NB4 (cell line): Measurements from ENCODE around the gene MPRIP.

Experiments used
- POLR2A ChIP-seq: IDR thresholded peaks from 2 replicates; pipeline ENCODE4 v1.6.1; 2011; ENCODE audit warnings: mild to moderate bottlenecking; ENCODE audit not compliant: insufficient read length; ENCODE audit errors: extremely low read depth
- TF ChIP-seq, protein P1 (sequence below): IDR thresholded peaks from one replicate; pipeline ENCODE4 v1.5.1; 2012; ENCODE audit warnings: low read depth, low read length
- TF ChIP-seq, protein P2 (sequence below): IDR thresholded peaks from 2 replicates; pipeline ENCODE4 v1.6.1; 2011; ENCODE audit warnings: low read depth, low read length

DNA sequence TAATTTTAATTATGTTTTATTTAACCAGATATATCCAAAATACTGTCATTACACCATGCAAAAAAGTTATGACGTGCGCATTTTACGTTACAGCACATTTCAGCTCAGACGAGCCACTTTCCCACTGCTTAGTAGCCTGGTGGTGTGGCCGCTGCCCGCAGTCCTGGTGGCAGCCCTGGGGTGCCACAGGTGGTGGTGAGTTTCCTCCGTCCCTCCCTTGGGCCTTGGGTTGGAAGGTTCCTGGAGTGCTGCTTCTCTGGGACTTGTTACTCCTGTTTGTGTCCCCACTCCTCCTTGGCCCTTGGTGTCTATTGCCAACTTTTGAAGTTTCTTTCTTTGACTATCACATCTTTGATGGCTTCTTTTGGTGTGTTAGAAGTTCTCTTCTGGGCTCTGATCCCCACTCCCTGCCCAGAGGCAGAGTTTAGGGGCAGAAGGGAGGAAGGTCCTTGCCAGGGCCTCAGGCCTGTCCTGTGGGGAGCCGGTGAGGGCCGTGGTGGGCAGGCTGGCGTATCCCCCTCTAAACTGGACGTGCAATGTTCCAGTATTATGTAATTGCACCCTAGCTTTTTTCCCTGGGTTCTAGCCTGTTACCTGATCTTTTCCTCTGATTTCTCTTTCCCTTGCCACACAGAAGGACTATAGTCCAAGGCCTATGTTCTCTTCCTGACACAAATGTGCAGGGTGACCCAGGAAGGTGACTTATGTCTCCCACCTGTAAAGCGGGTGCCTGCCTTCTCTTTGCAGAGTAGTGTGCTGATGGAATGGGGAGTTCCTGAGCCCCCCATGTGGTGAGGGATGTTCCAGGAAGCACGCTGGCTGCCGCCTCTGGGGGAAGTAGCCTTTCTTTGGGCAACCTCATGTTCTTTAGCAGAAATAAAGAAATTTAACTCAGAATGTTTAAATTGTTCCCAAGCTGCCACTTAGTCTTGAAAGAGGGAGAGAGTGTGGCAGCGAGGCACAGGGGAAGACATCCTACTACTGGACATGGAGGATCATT, 8.4 kb downstream of the MPRIP start:
- TF ChIP-seq POLR2A: no peak
- TF ChIP-seq, protein P1, sequence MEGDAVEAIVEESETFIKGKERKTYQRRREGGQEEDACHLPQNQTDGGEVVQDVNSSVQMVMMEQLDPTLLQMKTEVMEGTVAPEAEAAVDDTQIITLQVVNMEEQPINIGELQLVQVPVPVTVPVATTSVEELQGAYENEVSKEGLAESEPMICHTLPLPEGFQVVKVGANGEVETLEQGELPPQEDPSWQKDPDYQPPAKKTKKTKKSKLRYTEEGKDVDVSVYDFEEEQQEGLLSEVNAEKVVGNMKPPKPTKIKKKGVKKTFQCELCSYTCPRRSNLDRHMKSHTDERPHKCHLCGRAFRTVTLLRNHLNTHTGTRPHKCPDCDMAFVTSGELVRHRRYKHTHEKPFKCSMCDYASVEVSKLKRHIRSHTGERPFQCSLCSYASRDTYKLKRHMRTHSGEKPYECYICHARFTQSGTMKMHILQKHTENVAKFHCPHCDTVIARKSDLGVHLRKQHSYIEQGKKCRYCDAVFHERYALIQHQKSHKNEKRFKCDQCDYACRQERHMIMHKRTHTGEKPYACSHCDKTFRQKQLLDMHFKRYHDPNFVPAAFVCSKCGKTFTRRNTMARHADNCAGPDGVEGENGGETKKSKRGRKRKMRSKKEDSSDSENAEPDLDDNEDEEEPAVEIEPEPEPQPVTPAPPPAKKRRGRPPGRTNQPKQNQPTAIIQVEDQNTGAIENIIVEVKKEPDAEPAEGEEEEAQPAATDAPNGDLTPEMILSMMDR: no peak
- TF ChIP-seq, protein P2, sequence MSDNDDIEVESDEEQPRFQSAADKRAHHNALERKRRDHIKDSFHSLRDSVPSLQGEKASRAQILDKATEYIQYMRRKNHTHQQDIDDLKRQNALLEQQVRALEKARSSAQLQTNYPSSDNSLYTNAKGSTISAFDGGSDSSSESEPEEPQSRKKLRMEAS: no peak
